NOMO-1 treated with DMSO at 0.1 percent for 48 hours (cell line): ENCODE measurements around the gene RELL2.

Experiments
- DNase-seq: peaks from one replicate; lab custom pipeline; 2025; ENCODE audit not compliant: unreplicated experiment; lab: John Stamatoyannopoulos, UW

Gene RELL2

DNA sequence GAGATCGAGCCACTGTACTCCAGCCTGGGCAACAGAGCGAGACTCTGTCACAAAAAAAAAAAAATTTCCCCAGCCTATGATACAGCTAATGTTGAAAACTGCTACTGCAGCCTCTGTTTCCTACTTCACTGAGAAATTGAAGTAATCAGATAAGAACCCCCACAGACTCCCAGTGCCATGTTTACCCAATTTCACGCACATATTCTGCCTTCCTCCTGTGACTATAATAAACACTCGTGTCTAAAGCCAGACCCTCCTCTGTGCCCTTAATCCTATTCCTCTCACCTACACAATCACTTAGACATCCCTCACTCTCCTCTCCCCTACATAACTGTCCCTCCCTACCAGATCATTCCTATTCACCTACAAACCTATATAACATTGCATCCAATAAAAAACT, 38.9 kb downstream of the RELL2 start:
- DNase-seq = no peak

DNA sequence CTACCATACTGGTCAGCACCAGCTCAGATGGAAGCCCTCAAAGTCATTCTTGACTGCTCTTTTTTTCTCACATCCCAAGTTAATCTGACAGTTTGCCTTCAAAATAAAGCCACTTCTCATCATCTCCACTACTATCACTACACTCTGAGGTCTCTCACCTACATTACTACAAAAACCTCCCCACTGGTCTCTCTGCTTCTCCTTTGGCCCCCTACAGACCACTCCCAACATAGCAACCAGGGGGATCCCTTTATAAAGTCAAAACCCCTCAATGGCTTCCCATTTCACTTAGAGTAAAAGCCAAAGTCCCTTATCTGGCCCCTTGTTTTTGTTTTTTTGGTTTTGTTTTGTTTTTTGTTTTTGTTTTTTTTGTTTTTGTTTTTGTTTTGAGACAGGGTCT, 40.6 kb downstream of the RELL2 start:
- DNase-seq = no peak

DNA sequence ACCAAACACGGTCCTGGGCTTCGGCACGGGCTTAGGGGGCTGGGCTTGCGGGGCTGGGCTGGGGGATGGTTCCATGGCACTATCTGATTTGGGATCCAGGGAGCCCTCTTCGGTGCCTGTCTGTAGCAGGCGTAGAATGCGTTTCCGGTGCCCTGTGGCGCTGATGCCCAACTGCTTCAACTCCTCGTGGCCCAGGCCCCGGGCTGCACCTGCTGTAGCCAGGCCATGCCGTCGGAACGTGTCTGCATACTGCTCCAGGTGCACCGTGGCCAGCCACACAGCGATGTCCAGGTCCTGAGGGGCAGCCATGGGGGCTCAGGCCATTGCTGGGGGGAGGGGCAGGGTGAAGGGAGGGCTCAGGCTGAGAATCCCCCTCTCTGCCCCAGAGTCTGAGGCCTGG, 43.4 kb downstream of the RELL2 start:
- no peak for DNase-seq

DNA sequence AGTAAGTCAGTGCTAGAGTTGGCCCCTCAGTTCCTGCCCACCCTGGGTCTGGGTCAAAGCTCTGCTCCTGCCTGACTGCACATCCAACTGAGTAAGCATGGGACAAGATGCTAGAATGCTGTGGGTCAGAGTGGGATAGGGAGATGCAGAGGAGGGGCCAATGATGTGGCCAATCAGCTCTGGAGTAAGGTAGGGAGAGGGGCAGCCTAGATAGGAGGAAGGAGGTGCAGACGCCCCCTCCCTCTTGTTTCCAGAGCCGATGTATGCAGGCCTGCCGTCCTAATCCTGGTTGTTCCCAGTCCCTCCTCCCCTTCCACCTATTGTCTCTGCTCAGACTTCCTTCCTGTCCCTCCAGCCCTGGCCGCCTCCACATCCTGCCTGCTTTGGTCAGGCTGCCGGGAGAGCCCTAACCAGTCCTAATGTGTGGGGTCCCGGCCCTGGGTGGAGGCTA, 44.0 kb downstream of the RELL2 start:
- DNase-seq = no peak

DNA sequence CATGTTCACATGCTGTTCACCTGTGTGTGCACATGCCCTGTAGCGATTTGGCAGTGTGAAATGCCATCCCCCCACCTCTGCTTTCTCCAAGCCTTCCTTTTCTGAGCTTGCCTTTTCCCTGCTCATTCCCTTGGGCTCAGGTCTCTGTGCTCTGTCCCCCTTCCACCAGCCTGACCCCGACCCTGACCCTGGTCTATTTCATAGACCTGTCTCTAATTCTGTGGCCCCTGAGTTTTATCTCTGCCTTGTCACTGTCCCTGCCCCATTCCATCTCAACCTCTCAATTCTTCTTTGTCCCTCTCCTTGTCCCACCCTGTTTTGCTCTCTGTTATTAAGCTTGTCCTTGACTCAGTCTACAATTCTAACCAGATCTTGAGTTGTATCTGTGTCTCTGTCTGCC, 44.5 kb downstream of the RELL2 start:
- DNase-seq = no peak

DNA sequence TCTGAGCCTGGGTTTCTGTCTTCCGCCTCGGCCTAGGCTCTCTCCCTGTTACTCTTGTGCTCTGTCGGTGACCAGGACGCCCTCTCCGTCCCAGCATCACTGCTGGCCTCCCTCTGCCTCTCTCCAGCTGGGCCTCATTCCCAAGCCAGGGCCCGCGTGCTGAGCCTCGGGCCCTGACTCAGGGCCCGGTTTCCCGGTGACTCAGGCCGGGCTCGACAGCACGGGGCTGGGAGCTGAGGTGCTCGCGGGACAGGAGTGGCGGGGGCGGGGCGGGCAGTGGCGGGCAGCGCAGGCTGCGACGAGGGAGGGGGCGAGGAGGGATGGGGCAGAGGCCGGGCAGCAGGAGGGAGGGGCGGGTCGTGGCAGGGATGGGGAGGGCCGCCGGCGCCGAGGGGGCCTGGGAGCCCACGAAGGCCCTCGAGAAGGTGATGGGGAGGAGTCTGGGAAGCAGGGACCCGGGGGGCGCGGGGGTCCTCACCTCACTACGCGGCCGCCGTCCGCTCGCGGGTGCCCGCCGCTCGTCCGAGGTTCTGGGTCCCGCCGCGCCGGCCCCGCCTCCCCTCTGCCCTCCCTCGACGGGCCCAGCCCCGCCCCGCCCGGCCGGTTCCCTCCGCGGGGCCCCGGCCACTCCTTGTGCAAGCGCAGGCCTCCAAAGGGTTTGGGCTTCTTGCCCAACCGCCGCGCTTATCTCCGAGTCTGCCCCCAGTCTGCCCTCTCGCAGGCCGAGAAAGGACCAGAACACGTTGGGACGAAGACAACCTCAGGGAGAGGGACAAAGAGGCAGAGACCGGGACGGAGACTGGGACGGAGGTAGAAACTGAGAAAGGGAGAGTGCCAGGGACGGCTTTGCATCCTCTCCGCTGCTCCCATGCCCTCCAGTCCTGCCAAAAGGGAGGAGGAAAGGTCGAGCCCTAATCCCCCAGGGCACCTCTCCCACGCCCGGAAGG, 45.2 kb downstream of the RELL2 start, which contains the start of gene ARAP3:
Gene ARAP3 (minus strand): TSS at position 536 of the 947 bp plus-strand sequence. CDS start 1,744 bp downstream, outside the sequence.
- DNase-seq = peak; percentile 83

DNA sequence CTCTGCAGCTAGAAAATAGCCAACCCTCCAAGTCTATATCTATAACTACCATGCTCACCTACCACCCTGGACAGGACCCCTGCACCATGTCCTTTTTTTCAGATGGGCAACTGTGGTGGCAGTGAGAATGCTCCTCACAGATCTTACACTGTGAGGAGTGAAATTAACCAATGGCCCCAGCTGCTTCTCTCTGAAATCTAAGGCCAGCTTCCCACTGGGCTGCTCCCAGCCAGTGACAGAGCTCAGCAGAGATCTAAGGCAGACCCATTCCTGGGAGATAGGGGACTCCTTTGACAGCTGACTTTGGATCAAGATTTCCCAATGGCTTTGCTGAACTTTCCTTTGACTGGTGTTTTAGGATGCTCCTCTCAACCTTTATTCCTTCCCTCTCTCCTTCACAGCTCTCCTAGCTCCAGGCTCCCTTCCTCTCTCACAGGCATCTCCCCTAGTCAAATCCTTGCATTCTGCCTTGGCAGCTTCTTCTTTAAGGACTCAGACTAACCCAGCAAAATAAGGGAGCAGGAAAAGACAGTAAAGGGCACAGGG, 46.9 kb downstream of the RELL2 start:
- DNase-seq = no peak

DNA sequence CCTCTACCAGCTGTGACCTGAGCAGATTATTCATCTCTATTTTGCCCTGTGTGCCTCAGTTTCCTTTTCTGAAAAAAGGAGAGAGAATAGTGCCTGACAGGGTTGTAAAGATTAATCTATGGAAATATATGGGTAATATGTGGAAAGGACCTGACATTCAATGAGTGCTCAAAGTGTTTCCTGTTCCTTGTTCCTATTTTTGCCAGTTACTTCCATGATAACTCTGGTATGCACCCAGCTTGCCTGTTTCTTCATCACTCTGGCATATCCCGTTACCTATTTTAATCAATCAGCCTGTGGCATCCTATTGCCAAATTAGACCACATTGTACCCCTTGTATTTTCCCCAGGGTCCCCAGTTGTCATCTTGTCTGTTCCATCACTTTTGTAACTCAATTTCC, 48.8 kb downstream of the RELL2 start:
- DNase-seq = no peak

DNA sequence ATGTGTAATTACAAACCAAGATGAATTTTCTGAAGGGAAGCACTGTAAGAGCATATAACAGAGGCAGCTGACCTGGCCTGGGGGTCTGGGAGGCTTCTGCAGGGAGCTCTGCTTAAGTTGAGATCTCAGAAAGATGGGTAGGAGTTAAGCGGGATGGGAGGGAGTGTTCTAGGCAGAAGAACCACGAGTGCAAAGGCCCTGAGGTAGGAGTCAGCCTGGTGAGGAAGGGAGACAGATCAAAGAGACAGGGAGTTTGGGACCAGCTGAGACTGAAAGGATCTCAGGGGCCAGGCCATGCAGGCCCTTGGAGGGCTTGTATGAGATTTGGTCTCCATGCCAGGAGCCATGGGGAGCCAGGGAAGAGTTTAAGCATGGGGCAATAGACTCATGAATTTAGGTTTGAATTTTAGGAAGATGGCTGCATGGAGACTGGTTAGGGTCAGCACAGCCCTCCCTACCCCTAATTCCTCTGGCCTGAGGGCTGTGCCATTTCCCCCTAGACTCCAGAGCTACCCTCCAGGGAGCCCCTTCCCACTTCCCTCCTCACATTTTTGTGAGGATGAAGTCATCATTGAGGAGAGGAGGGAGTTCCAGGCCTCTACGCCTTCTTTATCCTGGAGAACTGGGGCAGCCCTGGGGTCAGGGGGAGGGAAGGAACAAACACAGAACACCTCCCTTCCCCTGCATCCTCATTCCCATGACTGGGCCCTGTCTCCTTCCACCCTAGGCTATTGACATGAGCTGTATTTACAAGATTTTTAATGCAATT, 50.0 kb downstream of the RELL2 start:
- DNase-seq = no peak
